Activated naive CD4-positive, alpha-beta T cell treated with anti-CD3 and anti-CD28 coated beads for 36 hours (primary cell): Measurements from ENCODE around the gene ZNF518B. TPM values are rescaled to one million over a fixed set of nuclear protein-coding genes. Genes with fewer than 3 reads are reported as not detected.
A peak's percentile ranks its signal among the peaks of the same experiment; 100 is the strongest.

Experiments
- CTCF ChIA-PET: fragments of 350-600 bp; sonication (Branson Sonifier 250); formaldehyde crosslinking; loops from one replicate; lab custom pipeline; 2021; ENCODE audit warnings: antibody characterized with exemption; lab: Charles Lee
- DNase-seq: peaks from one replicate; pipeline ENCODE4 v3.0.0-alpha.2; 2020
- H3K27ac Mint-ChIP-seq: one replicate; pipeline ENCODE4 v1.8.0; 2021; ENCODE audit warnings: mild to moderate bottlenecking, mixed read lengths
- H3K27me3 Mint-ChIP-seq: one replicate; pipeline ENCODE4 v1.8.0; 2021; ENCODE audit warnings: low read depth, mixed read lengths
- H3K36me3 Mint-ChIP-seq: one replicate; pipeline ENCODE4 v1.8.0; 2021; ENCODE audit warnings: low read depth, mixed read lengths
- H3K4me1 Mint-ChIP-seq: one replicate; pipeline ENCODE4 v1.8.0; 2021; ENCODE audit warnings: low read depth, mixed read lengths
- H3K4me3 Mint-ChIP-seq: one replicate; pipeline ENCODE4 v1.8.0; 2021; ENCODE audit warnings: mild to moderate bottlenecking, moderate library complexity, mixed read lengths
- H3K9me3 Mint-ChIP-seq: one replicate; pipeline ENCODE4 v1.8.0; 2021; ENCODE audit warnings: mixed read lengths
- intact Hi-C: fragments of 100-400 bp; cut with micrococcal nuclease; formaldehyde crosslinking; loops from one replicate; pipeline ENCODE4 v1.15.1; 2023
- total RNA-seq, 2 experiments: library from RNA; stranded (reverse); gene quantifications; one replicate each; pipeline ENCODE4 v1.2.3, GENCODE V29; 2021

Gene ZNF518B
- total RNA-seq, 2 experiments from 2014 or later, result 10.7 to 11.2 TPM

DNA sequence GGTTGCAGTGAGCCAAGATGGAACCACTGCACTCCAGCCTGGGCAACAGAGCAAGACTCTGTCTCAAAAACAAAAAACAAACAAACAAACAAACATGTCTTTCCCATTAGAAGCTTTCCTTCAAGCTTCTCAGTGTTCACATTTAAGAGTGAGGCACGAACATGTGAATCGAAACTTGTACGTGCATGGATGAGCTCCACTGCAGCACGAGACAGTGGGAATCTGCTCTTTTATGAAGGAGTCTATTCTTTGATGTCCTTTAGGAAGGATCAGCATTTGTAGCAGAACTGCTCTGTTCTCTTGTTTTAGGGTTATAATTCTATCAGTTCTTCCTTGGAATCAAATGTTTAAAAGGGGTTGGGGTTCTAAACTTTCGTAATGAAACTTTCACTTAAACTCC is 23.4 kb upstream of the ZNF518B start:
- intact Hi-C loops, result no loop called here
- no peaks in the 10 kb centered on the region for H3K4me1 Mint-ChIP-seq
- H3K27ac Mint-ChIP-seq, result no peak overlapping the region
- H3K9me3 Mint-ChIP-seq, result no peaks in the 10 kb centered on the region
- CTCF ChIA-PET, result interaction anchor here (1.4 kb wide), 1 partner anchor 10 kb away, joined by 4 read pairs; no protein-coding TSS in a partner anchor
- H3K36me3 Mint-ChIP-seq, result no peaks in the 10 kb centered on the region
- DNase-seq, result no peak
- no peaks in the 10 kb centered on the region for H3K27me3 Mint-ChIP-seq
- no peak overlapping the region for H3K4me3 Mint-ChIP-seq

DNA sequence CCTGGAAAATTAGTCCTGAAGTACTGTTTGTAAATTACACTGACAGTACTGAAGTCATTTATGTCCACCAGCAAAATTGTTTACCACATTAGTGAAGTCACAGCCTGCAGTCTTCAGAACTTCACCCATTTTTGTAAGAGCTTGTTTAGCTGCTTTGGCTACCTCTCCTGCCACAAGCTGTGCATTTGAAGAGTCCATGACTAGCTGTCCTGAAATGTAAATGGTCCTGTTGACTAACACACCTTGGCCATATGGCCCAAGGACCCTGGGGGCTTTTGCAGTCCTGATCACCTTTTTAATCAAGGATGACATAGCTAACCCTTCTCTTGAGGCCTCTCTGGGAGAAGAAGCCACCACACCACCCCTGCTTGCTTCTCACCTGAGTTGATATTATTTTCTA is 21.4 kb upstream of the ZNF518B start:
- H3K27me3 Mint-ChIP-seq, result no peaks in the 10 kb centered on the region
- no peaks in the 10 kb centered on the region for H3K36me3 Mint-ChIP-seq
- no peaks in the 10 kb centered on the region for H3K4me1 Mint-ChIP-seq
- no peak for DNase-seq
- H3K9me3 Mint-ChIP-seq, result no peaks in the 10 kb centered on the region
- CTCF ChIA-PET, result interaction anchor here (0.9 to 1.4 kb wide), 3 partner anchors 17 to 60 kb away, joined by 3 to 4 read pairs (median 4); no protein-coding TSS in a partner anchor
- H3K4me3 Mint-ChIP-seq, result no peak overlapping the region
- intact Hi-C loops, result no loop called here
- H3K27ac Mint-ChIP-seq, result no peak overlapping the region

DNA sequence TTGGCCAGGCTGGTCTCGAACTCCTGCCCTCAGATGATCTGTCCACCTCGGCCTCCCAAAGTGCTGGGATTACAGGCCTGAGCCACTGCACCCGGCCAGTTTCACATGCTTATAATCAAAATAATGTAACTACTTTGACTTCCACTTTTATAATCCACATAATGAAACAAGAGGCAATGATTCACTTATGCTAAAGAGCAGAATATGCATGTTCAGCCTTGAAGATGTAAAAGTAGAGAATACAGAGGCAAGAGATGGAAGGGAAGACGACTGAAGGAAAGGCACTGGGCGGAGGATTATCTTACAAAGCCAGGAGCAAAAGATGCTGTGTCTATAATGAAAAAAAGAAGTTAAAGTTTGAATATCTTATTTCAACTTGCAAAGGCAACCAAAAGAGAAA is 13.3 kb upstream of the ZNF518B start:
- H3K9me3 Mint-ChIP-seq, result no peaks in the 10 kb centered on the region
- intact Hi-C loops, result no loop called here
- H3K27me3 Mint-ChIP-seq, result no peaks in the 10 kb centered on the region
- H3K27ac Mint-ChIP-seq, result no peak overlapping the region
- H3K36me3 Mint-ChIP-seq, result no peaks in the 10 kb centered on the region
- no peaks in the 10 kb centered on the region for H3K4me1 Mint-ChIP-seq
- CTCF ChIA-PET, result no interaction called here
- no peak overlapping the region for H3K4me3 Mint-ChIP-seq
- no peak for DNase-seq

DNA sequence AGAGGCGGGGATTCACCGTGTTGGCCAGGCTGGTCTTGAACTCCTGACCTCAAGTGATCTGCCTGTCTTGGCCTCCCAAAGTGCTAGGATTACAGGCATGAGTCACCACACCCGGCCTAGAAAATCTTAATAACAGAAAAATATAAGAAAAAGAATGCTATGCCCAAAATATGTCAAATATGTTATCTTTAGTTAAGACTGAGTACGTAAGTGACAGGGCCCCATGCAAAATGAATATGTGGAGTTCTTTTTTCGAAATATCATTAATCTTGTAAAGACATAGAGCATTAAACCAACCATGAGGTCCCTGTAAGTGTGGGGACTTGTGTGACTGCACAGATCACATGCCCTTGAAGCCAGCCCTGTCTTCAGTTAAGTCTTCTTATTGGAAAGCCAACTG is 8.9 kb upstream of the ZNF518B start:
- H3K9me3 Mint-ChIP-seq, result no peaks in the 10 kb centered on the region
- no peak for DNase-seq
- no peak overlapping the region for H3K4me3 Mint-ChIP-seq
- H3K27me3 Mint-ChIP-seq, result peaks cover 24% of the 10 kb centered on the region
- no peaks in the 10 kb centered on the region for H3K36me3 Mint-ChIP-seq
- no peak overlapping the region for H3K27ac Mint-ChIP-seq
- intact Hi-C loops, result loop anchor here (10.0 kb wide), 1 partner anchor 641 kb away; no protein-coding TSS in a partner anchor
- peaks cover 8% of the 10 kb centered on the region for H3K4me1 Mint-ChIP-seq
- CTCF ChIA-PET, result no interaction called here

DNA sequence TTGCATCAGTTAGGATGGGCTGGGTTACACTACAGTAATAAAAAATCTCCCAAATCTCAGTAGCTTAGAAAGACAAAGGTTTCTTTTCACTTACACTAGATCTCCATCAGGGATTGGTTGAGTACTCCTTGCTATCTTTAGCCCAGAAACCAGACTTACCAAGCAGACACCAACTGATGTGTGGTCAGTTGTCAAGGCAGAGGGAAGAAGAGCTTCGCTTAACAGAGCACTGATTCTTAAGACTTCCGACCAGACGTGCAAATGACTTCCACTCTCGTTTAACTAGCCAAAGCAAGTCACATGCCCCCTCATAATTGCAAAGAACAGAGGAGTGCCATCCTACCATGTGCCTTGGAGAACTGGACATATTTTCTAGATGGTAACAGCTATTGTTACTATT is 5.7 kb upstream of the ZNF518B start:
- Mint-ChIP-seq H3K36me3 (no peaks in the 10 kb centered on the region), H3K27ac (no peak overlapping the region), H3K4me3 (no peak overlapping the region), H3K4me1 (peaks cover 18% of the 10 kb centered on the region), H3K27me3 (peaks cover 30% of the 10 kb centered on the region), H3K9me3 (no peaks in the 10 kb centered on the region)
- CTCF ChIA-PET, result interaction anchor here (0.7 to 1.4 kb wide), 4 partner anchors 14 to 342 kb away, joined by 3 to 4 read pairs (median 3); no protein-coding TSS in a partner anchor
- intact Hi-C loops, result loop anchor here (10.0 kb wide), 1 partner anchor 638 kb away; no protein-coding TSS in a partner anchor
- no peak for DNase-seq

DNA sequence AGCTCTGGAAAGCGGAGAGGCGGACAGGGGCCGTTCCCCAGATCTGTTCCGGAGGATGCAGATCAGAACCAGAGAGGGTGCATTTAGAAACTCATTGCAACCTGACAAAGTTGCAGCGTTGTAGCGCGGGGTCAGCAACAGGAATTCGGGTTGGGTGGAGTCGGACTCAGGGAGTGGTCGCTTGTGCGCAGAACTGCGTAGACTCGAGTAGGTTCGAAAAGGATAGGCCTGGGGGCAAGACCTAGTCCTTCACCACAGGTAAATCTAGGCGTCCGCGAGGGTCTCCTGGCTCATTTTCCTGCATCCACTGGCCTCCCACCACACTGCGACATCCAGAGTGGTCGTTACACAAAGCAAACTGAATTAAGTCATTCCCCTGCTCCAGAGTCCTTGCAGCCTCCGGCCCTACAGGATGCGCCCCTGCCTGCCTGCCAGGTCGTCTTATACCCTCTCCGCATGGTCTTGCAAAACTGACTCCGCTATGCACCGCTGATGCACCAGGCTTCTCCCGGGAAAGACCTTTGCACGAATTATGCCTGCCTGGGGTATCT is 4.7 kb upstream of the ZNF518B start:
- Mint-ChIP-seq H3K36me3 (no peaks in the 10 kb centered on the region), H3K27me3 (peaks cover 32% of the 10 kb centered on the region), H3K4me3 (peak overlapping the region; percentile 76), H3K9me3 (no peaks in the 10 kb centered on the region), H3K4me1 (peaks cover 22% of the 10 kb centered on the region), H3K27ac (no peak overlapping the region)
- CTCF ChIA-PET, result interaction anchor here (0.7 to 2.0 kb wide), 23 partner anchors 15 to 344 kb away, joined by 3 to 19 read pairs (median 4); no protein-coding TSS in a partner anchor
- DNase-seq, result no peak
- intact Hi-C loops, result loop anchor here (1.0 to 10.0 kb wide), 4 partner anchors 76 to 637 kb away; no protein-coding TSS in a partner anchor

DNA sequence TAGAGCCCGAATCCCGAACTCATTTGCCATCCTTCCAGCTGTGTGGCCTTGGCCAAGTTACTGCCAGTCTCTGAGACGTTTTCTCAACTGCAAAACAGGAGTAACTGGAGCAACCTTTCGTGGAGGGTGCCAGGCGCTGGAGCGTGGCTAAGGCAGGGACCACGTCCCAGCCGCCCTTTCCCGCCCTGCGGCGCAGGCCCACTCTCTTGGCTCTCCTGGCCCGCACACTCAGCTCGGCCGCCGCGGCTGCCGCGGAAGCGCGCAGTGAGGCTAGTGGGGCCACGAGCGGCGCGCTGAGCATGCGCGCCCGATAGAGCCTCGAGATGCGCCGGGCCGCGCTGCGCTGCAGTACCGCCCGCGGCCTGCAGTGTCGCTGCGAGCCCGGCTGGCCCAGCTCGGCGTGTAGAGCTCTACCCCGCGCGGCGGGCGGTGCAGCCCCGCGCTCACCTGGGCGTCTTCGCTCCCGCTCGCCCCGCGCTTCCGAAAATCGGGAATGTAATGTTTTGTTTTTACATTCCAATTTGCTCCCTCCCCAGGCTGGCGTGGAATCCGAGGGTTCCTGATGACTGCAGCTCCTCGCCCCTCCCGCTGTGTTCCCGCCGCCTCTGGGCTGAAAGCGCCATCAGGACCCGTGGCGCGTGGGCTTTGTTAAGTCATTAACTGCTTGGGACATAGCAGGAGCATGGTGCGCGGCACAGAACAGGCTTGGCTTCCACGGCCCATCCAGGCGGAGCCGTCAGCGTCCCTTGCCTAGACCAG is 4.0 kb upstream of the ZNF518B start:
- intact Hi-C loops, result loop anchor here (1.0 to 10.0 kb wide), 4 partner anchors 77 to 636 kb away; no protein-coding TSS in a partner anchor
- Mint-ChIP-seq H3K27ac (no peak overlapping the region), H3K27me3 (peaks cover 32% of the 10 kb centered on the region), H3K36me3 (no peaks in the 10 kb centered on the region), H3K4me3 (peak overlapping the region; percentile 76), H3K4me1 (peaks cover 25% of the 10 kb centered on the region), H3K9me3 (no peaks in the 10 kb centered on the region)
- peak; percentile 65 for DNase-seq
- CTCF ChIA-PET, result interaction anchor here (0.7 to 2.0 kb wide), 23 partner anchors 18 to 365 kb away, joined by 3 to 19 read pairs (median 5); no protein-coding TSS in a partner anchor

DNA sequence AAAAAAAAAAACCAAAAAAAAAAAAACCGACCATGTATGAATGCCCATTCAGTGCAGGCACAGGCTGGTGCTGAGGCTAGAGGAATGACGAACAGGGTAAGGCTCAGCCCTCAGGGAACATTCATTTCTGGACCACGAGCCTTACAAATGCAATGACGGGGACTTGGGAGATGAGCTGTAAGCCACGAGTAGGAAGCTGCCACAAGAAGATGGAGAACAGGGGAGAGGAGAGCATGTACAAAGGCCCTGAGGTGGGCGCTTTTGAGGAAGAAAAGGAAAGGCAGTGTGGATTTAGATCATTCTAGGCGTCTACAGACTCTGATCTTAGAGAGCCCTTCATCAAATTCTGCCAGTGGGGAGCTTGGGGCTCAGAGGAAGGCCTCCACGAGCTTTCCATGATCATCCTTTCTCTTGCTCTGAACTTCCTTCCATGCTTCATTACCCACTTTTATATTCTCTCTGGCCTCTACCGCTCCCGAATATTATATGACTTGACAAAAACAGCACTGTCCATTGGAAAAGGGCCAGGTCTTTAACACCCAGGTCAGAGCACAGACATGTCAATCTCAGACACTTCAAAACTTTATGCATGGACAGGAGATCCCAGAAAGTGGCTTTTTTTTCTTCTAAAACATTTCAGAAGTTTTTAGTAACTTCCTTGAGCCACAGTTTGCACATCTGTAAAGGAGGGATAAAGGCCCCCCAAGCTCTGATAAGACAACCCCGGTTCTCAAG is 3.3 kb upstream of the ZNF518B start:
- intact Hi-C loops, result loop anchor here (1.0 to 10.0 kb wide), 4 partner anchors 78 to 636 kb away; no protein-coding TSS in a partner anchor
- CTCF ChIA-PET, result interaction anchor here (0.8 to 2.0 kb wide), 17 partner anchors 18 to 365 kb away, joined by 3 to 19 read pairs (median 5); no protein-coding TSS in a partner anchor
- Mint-ChIP-seq H3K4me1 (peaks cover 31% of the 10 kb centered on the region), H3K36me3 (no peaks in the 10 kb centered on the region), H3K27me3 (peaks cover 32% of the 10 kb centered on the region), H3K9me3 (no peaks in the 10 kb centered on the region), H3K27ac (no peak overlapping the region), H3K4me3 (peak overlapping the region; percentile 76)
- peak; percentile 65 for DNase-seq

DNA sequence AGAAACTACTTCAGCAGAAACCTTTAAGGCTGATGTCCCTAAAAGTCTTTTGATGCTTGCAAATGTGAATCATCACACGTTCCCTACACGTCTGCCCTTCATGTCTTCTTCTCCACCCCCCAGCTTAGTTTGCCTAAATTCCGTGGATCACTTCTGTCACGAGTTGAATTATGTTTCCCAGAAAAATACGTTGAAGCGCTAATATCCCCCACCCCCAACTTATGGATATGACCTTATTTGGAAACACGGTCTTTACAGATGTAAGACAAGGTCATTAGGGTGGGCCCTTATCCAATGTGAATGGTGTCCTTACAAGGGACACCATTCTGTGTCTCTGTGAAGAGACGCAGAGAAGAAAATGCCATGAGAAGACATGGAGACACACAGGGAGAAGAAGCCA is 2.1 kb upstream of the ZNF518B start:
- H3K4me1 Mint-ChIP-seq, result peaks cover 35% of the 10 kb centered on the region
- peaks cover 10% of the 10 kb centered on the region for H3K36me3 Mint-ChIP-seq
- CTCF ChIA-PET, result no interaction called here
- no peak overlapping the region for H3K4me3 Mint-ChIP-seq
- intact Hi-C loops, result no loop called here
- no peak for DNase-seq
- no peak overlapping the region for H3K27ac Mint-ChIP-seq
- H3K9me3 Mint-ChIP-seq, result no peaks in the 10 kb centered on the region
- peaks cover 24% of the 10 kb centered on the region for H3K27me3 Mint-ChIP-seq

DNA sequence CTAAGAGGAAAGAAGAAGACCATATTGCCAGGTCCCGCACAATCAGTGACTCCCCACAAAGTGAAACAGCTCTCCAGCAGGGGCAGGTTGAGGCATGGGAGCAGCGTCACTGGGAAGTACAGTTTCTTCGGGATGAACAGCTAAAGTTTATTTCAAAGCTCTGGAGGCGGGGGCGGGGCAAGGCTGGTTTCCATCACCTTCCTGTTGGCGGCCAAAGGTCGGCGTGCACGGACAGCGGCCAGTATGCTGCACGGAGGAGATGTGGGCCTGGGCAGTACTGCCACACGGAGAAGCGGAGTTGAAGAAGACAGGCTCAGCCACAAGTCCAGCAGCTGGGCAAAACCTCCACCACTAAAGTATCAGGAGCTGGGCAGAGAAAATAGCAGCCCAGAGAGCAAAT is 951 bp upstream of the ZNF518B start:
- no peak overlapping the region for H3K4me3 Mint-ChIP-seq
- H3K4me1 Mint-ChIP-seq, result peaks cover 37% of the 10 kb centered on the region
- no peak for DNase-seq
- CTCF ChIA-PET, result interaction anchor here (0.9 to 1.1 kb wide), 2 partner anchors 298 to 439 kb away, joined by 3 read pairs; no protein-coding TSS in a partner anchor
- peaks cover 19% of the 10 kb centered on the region for H3K36me3 Mint-ChIP-seq
- H3K27me3 Mint-ChIP-seq, result peaks cover 21% of the 10 kb centered on the region
- H3K9me3 Mint-ChIP-seq, result no peaks in the 10 kb centered on the region
- intact Hi-C loops, result no loop called here
- H3K27ac Mint-ChIP-seq, result no peak overlapping the region

DNA sequence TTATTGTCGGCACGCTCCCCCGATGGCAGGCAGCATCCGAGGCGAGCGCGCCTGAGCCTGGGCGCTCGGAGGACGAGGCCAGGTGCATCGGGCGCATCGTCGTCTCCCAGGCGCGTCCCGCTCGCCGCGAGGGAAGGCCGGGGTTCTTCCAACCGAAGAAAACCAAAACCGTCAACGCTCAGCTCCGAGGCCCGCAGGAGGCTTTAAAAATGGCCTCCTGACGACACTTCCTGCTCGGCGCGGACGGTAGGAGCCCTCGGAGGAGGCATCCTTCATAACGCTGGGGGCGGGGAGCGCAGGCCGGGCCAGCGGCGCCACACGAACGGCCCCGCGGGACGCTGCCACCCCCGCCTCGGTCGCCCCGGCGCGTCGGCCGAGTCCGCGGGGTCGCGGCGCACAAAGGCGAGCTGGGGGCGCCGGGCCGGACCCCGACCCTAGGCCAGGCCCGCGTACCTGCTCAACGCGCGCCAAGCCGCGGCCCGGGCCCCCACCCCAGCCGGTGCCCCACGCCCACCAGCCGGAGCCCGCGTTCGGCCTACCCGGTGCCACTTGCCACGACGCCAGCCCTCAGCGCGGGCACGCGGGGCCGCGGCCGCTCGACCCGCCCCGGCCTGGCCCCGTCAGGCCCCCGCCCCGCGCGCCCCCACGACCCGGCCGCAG is 501 bp downstream of the ZNF518B start:
- H3K27ac Mint-ChIP-seq, result no peak overlapping the region
- peaks cover 33% of the 10 kb centered on the region for H3K4me1 Mint-ChIP-seq
- peaks cover 8% of the 10 kb centered on the region for H3K9me3 Mint-ChIP-seq
- DNase-seq, result peak; percentile 71
- CTCF ChIA-PET, result interaction anchor here (1.1 kb wide), 3 partner anchors 22 to 438 kb away, joined by 3 read pairs; no protein-coding TSS in a partner anchor
- H3K4me3 Mint-ChIP-seq, result peak overlapping the region; percentile 87
- H3K27me3 Mint-ChIP-seq, result peaks cover 11% of the 10 kb centered on the region
- peaks cover 33% of the 10 kb centered on the region for H3K36me3 Mint-ChIP-seq
- intact Hi-C loops, result loop anchor here (1.0 to 2.0 kb wide), 3 partner anchors 275 to 438 kb away; no protein-coding TSS in a partner anchor
